Karpas-422 (cell line): Measurements from ENCODE around the gene TEKT3. TPM values are rescaled to one million over a fixed set of nuclear protein-coding genes. Genes with fewer than 3 reads are reported as not detected.

Experiments
- DNase-seq: peaks from one replicate; pipeline ENCODE4 v3.0.0-alpha.2; 2015
- H2AFZ ChIP-seq: fragments of 200-600 bp; sonication (generic); 2 replicates; pipeline ENCODE4 v1.6.1; 2014; ENCODE audit warnings: antibody characterized with exemption, low read length, mixed read lengths
- H3K27ac ChIP-seq: fragments of 200-600 bp; sonication (generic); 2 replicates; pipeline ENCODE4 v1.5.1; 2014; ENCODE audit warnings: mild to moderate bottlenecking, low read length, moderate library complexity
- H3K27me3 ChIP-seq: fragments of 200-600 bp; sonication (generic); 2 replicates; pipeline ENCODE4 v1.6.1; 2014; ENCODE audit warnings: low read length, mixed read lengths
- H3K36me3 ChIP-seq: fragments of 200-600 bp; sonication (generic); 2 replicates; pipeline ENCODE4 v1.6.1; 2014; ENCODE audit warnings: low read length, mixed read lengths; ENCODE audit not compliant: insufficient read depth
- H3K4me1 ChIP-seq: fragments of 200-600 bp; sonication (generic); 2 replicates; pipeline ENCODE4 v1.6.1; 2014; ENCODE audit warnings: mild to moderate bottlenecking, low read length, mixed read lengths
- H3K4me2 ChIP-seq: fragments of 200-600 bp; sonication (generic); 2 replicates; pipeline ENCODE4 v1.6.1; 2014; ENCODE audit warnings: low read length, low read depth, mild to moderate bottlenecking; ENCODE audit not compliant: poor library complexity, severe bottlenecking
- H3K4me3 ChIP-seq: fragments of 200-600 bp; sonication (generic); 2 replicates; pipeline ENCODE4 v1.5.1; 2014; ENCODE audit warnings: mild to moderate bottlenecking, antibody characterized with exemption, low read length, mixed read lengths
- H3K79me2 ChIP-seq: fragments of 200-600 bp; sonication (generic); 2 replicates; pipeline ENCODE4 v1.6.1; 2014; ENCODE audit warnings: mild to moderate bottlenecking, low read length, mixed read lengths
- H3K9ac ChIP-seq: fragments of 200-600 bp; sonication (generic); 2 replicates; pipeline ENCODE4 v1.6.0; 2014; ENCODE audit warnings: low read length
- H3K9me2 ChIP-seq: fragments of 200-600 bp; sonication (generic), shearing (Covaris generic); replicated peaks from 2 replicates; pipeline ENCODE4 v1.6.0; 2014; ENCODE audit warnings: mild to moderate bottlenecking, low read length, moderate library complexity; ENCODE audit not compliant: insufficient read depth
- H3K9me3 ChIP-seq: fragments of 300-700, 200-600 bp; sonication (generic); 2 replicates; pipeline ENCODE4 v1.6.1; 2014; ENCODE audit warnings: low read length, mixed read lengths
- H4K20me1 ChIP-seq: fragments of 200-600 bp; sonication (generic); 2 replicates; pipeline ENCODE4 v1.6.1; 2014; ENCODE audit warnings: mild to moderate bottlenecking, antibody characterized with exemption, low read length, low read depth; ENCODE audit not compliant: insufficient read depth
- total RNA-seq: library from RNA; depleted of rRNA; stranded (reverse); fragments of >200 nt; shearing (Covaris generic); gene quantifications from 2 replicates; pipeline ENCODE4 v1.2.3, GENCODE V29; 2014; ENCODE audit warnings: low replicate concordance

Gene TEKT3
- total RNA-seq, 1 experiment from 2014 or later: not detected

DNA sequence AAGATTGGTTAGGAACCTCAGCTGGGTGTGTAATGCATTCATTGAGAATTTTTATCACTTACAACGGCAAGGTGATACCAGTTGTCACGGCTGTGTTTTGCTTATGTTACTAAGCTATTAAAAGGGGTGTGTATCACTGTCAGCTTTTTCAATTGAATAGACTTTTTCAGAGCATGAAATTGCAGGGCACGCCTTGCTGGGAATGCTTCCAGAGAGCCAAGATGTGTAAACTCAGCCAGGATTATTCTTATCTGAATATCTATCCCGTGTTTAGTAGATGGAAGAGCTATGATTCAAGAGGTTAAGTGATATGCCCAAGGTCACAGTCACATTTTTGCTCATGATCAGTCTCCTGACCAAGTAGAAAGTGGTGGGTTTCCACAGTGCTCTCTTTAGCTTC lies 6.6 kb upstream of the TEKT3 start:
- Histone ChIP-seq H3K36me3 (no peaks in the 10 kb centered on the region), H3K79me2 (no peaks in the 10 kb centered on the region), H3K9me2 (no peaks in the 10 kb centered on the region), H4K20me1 (no peaks in the 10 kb centered on the region), H3K4me2 (no peak overlapping the region), H3K4me3 (no peak overlapping the region), H3K9ac (no peak overlapping the region), H3K9me3 (no peaks in the 10 kb centered on the region), H3K27me3 (no peaks in the 10 kb centered on the region), H2AFZ (no peak overlapping the region), H3K4me1 (no peaks in the 10 kb centered on the region), H3K27ac (no peak overlapping the region)
- DNase-seq: no peak

GRCh38 chr17:15346066-15346595 lies 4.7 kb upstream of the TEKT3 start:
- Histone ChIP-seq H3K27ac (no peak overlapping the region), H3K4me2 (no peak overlapping the region), H3K9ac (no peak overlapping the region), H3K36me3 (no peaks in the 10 kb centered on the region), H4K20me1 (no peaks in the 10 kb centered on the region), H3K9me3 (no peaks in the 10 kb centered on the region), H3K4me1 (no peaks in the 10 kb centered on the region), H2AFZ (no peak overlapping the region), H3K4me3 (no peak overlapping the region), H3K79me2 (no peaks in the 10 kb centered on the region), H3K27me3 (no peaks in the 10 kb centered on the region), H3K9me2 (no peaks in the 10 kb centered on the region)
- no peak for DNase-seq

GRCh38 chr17:15343749-15344148 lies 2.4 kb upstream of the TEKT3 start:
- no peak overlapping the region for H3K4me3 ChIP-seq
- no peaks in the 10 kb centered on the region for H3K79me2 ChIP-seq
- H2AFZ ChIP-seq: no peak overlapping the region
- no peak overlapping the region for H3K27ac ChIP-seq
- no peaks in the 10 kb centered on the region for H4K20me1 ChIP-seq
- no peaks in the 10 kb centered on the region for H3K36me3 ChIP-seq
- H3K9ac ChIP-seq: no peak overlapping the region
- H3K27me3 ChIP-seq: no peaks in the 10 kb centered on the region
- no peaks in the 10 kb centered on the region for H3K9me3 ChIP-seq
- no peak for DNase-seq
- no peaks in the 10 kb centered on the region for H3K9me2 ChIP-seq
- no peaks in the 10 kb centered on the region for H3K4me1 ChIP-seq
- H3K4me2 ChIP-seq: no peak overlapping the region

- H3K36me3 ChIP-seq: no peaks in the 10 kb centered on the region
- no peak overlapping the region for H2AFZ ChIP-seq
- no peak overlapping the region for H3K9ac ChIP-seq
- no peak overlapping the region for H3K27ac ChIP-seq
- peak; percentile 14 for DNase-seq
- no peaks in the 10 kb centered on the region for H3K4me1 ChIP-seq
- no peaks in the 10 kb centered on the region for H4K20me1 ChIP-seq
- H3K4me3 ChIP-seq: no peak overlapping the region
- no peaks in the 10 kb centered on the region for H3K9me2 ChIP-seq
- H3K79me2 ChIP-seq: no peaks in the 10 kb centered on the region
- H3K9me3 ChIP-seq: no peaks in the 10 kb centered on the region
- H3K27me3 ChIP-seq: no peaks in the 10 kb centered on the region
- H3K4me2 ChIP-seq: no peak overlapping the region
These were observed 1.1 kb upstream of the TEKT3 start for GRCh38 chr17:15342460-15342859.

DNA sequence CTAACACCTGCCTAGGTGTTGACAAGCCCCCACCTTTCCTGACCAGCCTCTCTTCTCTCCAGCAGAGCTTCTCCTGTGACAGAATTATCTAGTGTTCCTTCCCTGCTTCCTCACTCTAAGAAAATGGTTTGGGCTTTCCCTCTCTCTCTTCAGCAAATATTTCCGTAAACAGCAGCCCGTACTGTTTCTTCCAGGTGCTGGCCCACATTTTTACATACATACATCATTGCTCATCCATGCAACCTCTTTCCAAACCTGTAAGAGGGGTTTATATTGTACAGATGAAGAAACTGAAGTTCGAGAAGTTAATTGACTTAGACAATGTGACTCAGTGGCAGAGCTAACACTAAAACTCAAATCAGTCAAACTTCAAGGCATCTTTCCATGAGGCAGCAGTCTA lies 569 bp upstream of the TEKT3 start:
- Histone ChIP-seq H3K79me2 (no peaks in the 10 kb centered on the region), H3K36me3 (no peaks in the 10 kb centered on the region), H4K20me1 (no peaks in the 10 kb centered on the region), H3K9me3 (no peaks in the 10 kb centered on the region), H2AFZ (no peak overlapping the region), H3K27ac (no peak overlapping the region), H3K4me1 (no peaks in the 10 kb centered on the region), H3K4me3 (no peak overlapping the region), H3K9ac (no peak overlapping the region), H3K4me2 (no peak overlapping the region), H3K9me2 (no peaks in the 10 kb centered on the region), H3K27me3 (no peaks in the 10 kb centered on the region)
- DNase-seq: no peak

GRCh38 chr17:15340966-15341365 lies 431 bp downstream of the TEKT3 start:
- Histone ChIP-seq H3K27me3 (no peaks in the 10 kb centered on the region), H3K36me3 (no peaks in the 10 kb centered on the region), H3K27ac (no peak overlapping the region), H3K4me2 (no peak overlapping the region), H2AFZ (no peak overlapping the region), H3K9ac (no peak overlapping the region), H3K9me2 (no peaks in the 10 kb centered on the region), H3K9me3 (no peaks in the 10 kb centered on the region), H4K20me1 (no peaks in the 10 kb centered on the region), H3K4me1 (no peaks in the 10 kb centered on the region), H3K79me2 (no peaks in the 10 kb centered on the region), H3K4me3 (no peak overlapping the region)
- peak; percentile 20 for DNase-seq

- Histone ChIP-seq H3K36me3 (no peaks in the 10 kb centered on the region), H3K4me1 (no peaks in the 10 kb centered on the region), H3K9me2 (no peaks in the 10 kb centered on the region), H3K4me3 (no peak overlapping the region), H4K20me1 (no peaks in the 10 kb centered on the region), H3K9ac (no peak overlapping the region), H3K27ac (no peak overlapping the region), H3K9me3 (no peaks in the 10 kb centered on the region), H3K4me2 (no peak overlapping the region), H3K27me3 (no peaks in the 10 kb centered on the region), H2AFZ (no peak overlapping the region), H3K79me2 (no peaks in the 10 kb centered on the region)
- peak; percentile 16 for DNase-seq
These were observed 6.0 kb downstream of the TEKT3 start for GRCh38 chr17:15335446-15335845.

DNA sequence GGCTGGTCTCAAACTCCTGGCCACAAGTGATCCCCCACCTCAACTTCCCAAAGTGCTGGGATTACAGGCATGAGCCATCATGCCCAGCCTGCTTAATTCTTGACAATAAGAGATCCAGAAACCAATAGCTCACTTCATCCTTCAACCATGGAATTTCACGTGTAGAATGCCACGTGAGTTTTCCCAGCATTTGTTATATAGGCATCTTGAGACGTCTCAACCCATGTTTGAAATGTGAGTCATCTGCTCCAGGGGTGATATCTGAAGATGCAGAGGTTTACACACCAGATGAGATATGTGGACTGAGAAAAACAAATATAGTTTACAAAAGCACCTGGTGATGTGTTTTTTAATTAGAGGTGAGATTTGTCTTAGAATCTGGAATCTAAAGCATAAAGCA lies 7.1 kb downstream of the TEKT3 start:
- no peaks in the 10 kb centered on the region for H4K20me1 ChIP-seq
- H3K36me3 ChIP-seq: no peaks in the 10 kb centered on the region
- no peaks in the 10 kb centered on the region for H3K4me1 ChIP-seq
- H3K79me2 ChIP-seq: no peaks in the 10 kb centered on the region
- no peak for DNase-seq
- H3K27ac ChIP-seq: no peak overlapping the region
- no peak overlapping the region for H3K9ac ChIP-seq
- no peak overlapping the region for H3K4me3 ChIP-seq
- H3K9me2 ChIP-seq: no peaks in the 10 kb centered on the region
- H3K4me2 ChIP-seq: no peak overlapping the region
- no peak overlapping the region for H2AFZ ChIP-seq
- no peaks in the 10 kb centered on the region for H3K9me3 ChIP-seq
- H3K27me3 ChIP-seq: no peaks in the 10 kb centered on the region

DNA sequence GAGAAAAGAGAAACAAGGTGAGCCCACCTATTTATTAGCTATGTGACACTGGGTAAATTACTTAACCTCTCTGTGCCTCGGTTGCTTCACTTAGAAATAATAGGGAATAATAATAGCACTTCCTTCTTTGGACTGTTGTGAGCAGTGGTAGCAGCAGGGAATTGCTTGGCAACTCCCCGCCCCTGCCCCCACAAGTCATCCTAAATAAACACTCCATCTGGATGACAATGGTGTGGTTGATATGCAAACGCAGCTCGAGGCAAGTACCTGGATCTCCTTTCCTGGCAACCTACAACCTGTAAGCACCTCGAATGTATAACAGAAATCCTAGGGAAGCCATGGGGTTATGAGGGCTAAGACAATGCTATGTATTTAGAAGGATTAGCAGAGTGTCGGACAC lies 9.1 kb downstream of the TEKT3 start:
- H3K4me1 ChIP-seq: no peaks in the 10 kb centered on the region
- H3K4me3 ChIP-seq: no peak overlapping the region
- H3K27ac ChIP-seq: no peak overlapping the region
- no peaks in the 10 kb centered on the region for H3K36me3 ChIP-seq
- H4K20me1 ChIP-seq: no peaks in the 10 kb centered on the region
- no peaks in the 10 kb centered on the region for H3K27me3 ChIP-seq
- H3K4me2 ChIP-seq: no peak overlapping the region
- H3K9me3 ChIP-seq: no peaks in the 10 kb centered on the region
- no peak overlapping the region for H2AFZ ChIP-seq
- DNase-seq: no peak
- no peak overlapping the region for H3K9ac ChIP-seq
- H3K79me2 ChIP-seq: no peaks in the 10 kb centered on the region
- H3K9me2 ChIP-seq: no peaks in the 10 kb centered on the region
